HCT116 (cell line): ENCODE data around the gene FSHB. TPM values are rescaled to one million over a fixed set of nuclear protein-coding genes. Genes with fewer than 3 reads are reported as not detected.

Source experiments
- ATAC-seq: fragments of 200-7000 bp; cut with Tn5 transposase; 2 replicates; pipeline ENCODE4 v1.9.1; 2020; ENCODE audit warnings: mild to moderate bottlenecking, moderate library complexity
- BruUV-seq: library from RNA; stranded (reverse); fragments of 400-500 nt; replicated peaks from 2 replicates; lab custom pipeline; 2021; lab: Mats Ljungman, UMichigan
- CTCF ChIA-PET: fragments of 300-600 bp; sonication (Branson Sonifier 250); formaldehyde crosslinking; loops from one replicate; lab custom pipeline; 2021; ENCODE audit warnings: antibody characterized with exemption; lab: Charles Lee
- POLR2A ChIA-PET: fragments of 300-600, 350-600 bp; sonication (Branson Sonifier 250); formaldehyde crosslinking; loops from one replicate; lab custom pipeline; 2021; ENCODE audit warnings: antibody characterized with exemption; lab: Charles Lee
- RAD21 ChIA-PET, 2 experiments: fragments of 300-600 bp; sonication (Branson Sonifier 250); formaldehyde crosslinking; loops; one replicate each; lab custom pipeline; 2023; ENCODE audit warnings: low total read pairs in 2 of 2; ENCODE audit not compliant: uncharacterized antibody in 2 of 2, unreplicated experiment in 2 of 2, low non-redundant PET in 1 of 2; lab: Charles Lee
- DNase-seq: peaks from one replicate; pipeline ENCODE4 v3.0.0-alpha.2; 2010; ENCODE audit warnings: low read depth, low spot score
- H2AFZ ChIP-seq: fragments of 200-600 bp; shearing (Covaris generic), sonication (generic); 2 replicates; pipeline ENCODE4 v1.6.1; 2017; ENCODE audit warnings: low read depth, mixed run types, mixed read lengths, antibody characterized with exemption, low read length; ENCODE audit not compliant: poor library complexity, severe bottlenecking
- H3K27ac ChIP-seq: 2 replicates; pipeline ENCODE4 v1.5.1; 2012; ENCODE audit warnings: low read depth, low read length
- H3K27me3 ChIP-seq: fragments of 200-600 bp; sonication (generic); 2 replicates; pipeline ENCODE4 v1.6.1; 2016; ENCODE audit warnings: mixed run types, low read length, mixed read lengths; ENCODE audit not compliant: insufficient read depth
- H3K36me3 ChIP-seq, 2 experiments: fragments of 200-500 bp in 1 of 2; fragments of 200-600 bp in 1 of 2; sonication (Bioruptor generic) in 1 of 2; sonication (generic) in 1 of 2; 2 replicates each; pipeline versions ENCODE4 v1.5.1 to v1.6.1; 2014 to 2016; ENCODE audit warnings: low read length in 2 of 2, inconsistent platforms in 1 of 2, mixed read lengths in 1 of 2, mixed run types in 1 of 2; ENCODE audit not compliant: insufficient read depth in 2 of 2, control insufficient read depth in 1 of 2
- H3K4me1 ChIP-seq, 2 experiments: fragments of 200-600 bp in 1 of 2; sonication (generic) in 1 of 2; 2 replicates each; pipeline versions ENCODE4 v1.5.1 to v1.6.1; 2012 to 2017; ENCODE audit warnings: low read length in 2 of 2, inconsistent platforms in 1 of 2, mild to moderate bottlenecking in 1 of 2, mixed read lengths in 1 of 2, mixed run types in 1 of 2, moderate library complexity in 1 of 2; ENCODE audit not compliant: insufficient read depth in 2 of 2, control insufficient read depth in 1 of 2
- H3K4me2 ChIP-seq: fragments of 200-600 bp; sonication (generic); 2 replicates; pipeline ENCODE4 v1.6.1; 2017; ENCODE audit warnings: mixed run types, low read length, mixed read lengths
- H3K4me3 ChIP-seq, 2 experiments: fragments of 200-600 bp in 1 of 2; sonication (generic) in 1 of 2; replicated peaks in 1 of 2; 2 replicates each; pipeline ENCODE4 v1.5.1; 2011 to 2016; ENCODE audit warnings: low read length in 2 of 2, control low read depth in 1 of 2, low read depth in 1 of 2, mild to moderate bottlenecking in 1 of 2, mixed read lengths in 1 of 2, mixed run types in 1 of 2
- H3K79me2 ChIP-seq: fragments of 200-600 bp; sonication (generic); 2 replicates; pipeline ENCODE4 v1.6.1; 2017; ENCODE audit warnings: mild to moderate bottlenecking, mixed run types, low read length, moderate library complexity, mixed read lengths; ENCODE audit not compliant: insufficient read depth
- H3K9ac ChIP-seq: fragments of 200-600 bp; sonication (generic); 2 replicates; pipeline ENCODE4 v1.6.1; 2016; ENCODE audit warnings: low read length, mixed read lengths
- H3K9me2 ChIP-seq: fragments of 200-600 bp; sonication (generic), shearing (Covaris generic); 2 replicates; pipeline ENCODE4 v1.6.1; 2017; ENCODE audit warnings: mixed run types, mild to moderate bottlenecking, moderate library complexity; ENCODE audit not compliant: insufficient read depth
- H3K9me3 ChIP-seq, 2 experiments: fragments of 200-500 bp in 1 of 2; fragments of 200-600 bp in 1 of 2; sonication (Bioruptor generic) in 1 of 2; sonication (generic) in 1 of 2; 2 replicates each; pipeline ENCODE4 v1.6.1; 2014 to 2017; ENCODE audit warnings: low read length in 2 of 2, mixed read lengths in 2 of 2, inconsistent platforms in 1 of 2, low read depth in 1 of 2, mild to moderate bottlenecking in 1 of 2, mixed run types in 1 of 2, moderate library complexity in 1 of 2; ENCODE audit not compliant: control insufficient read depth in 1 of 2, insufficient read depth in 1 of 2
- H4K20me1 ChIP-seq: fragments of 200-600 bp; sonication (generic), shearing (Covaris generic); 2 replicates; pipeline ENCODE4 v1.6.1; 2017; ENCODE audit warnings: mixed run types, mild to moderate bottlenecking, moderate library complexity; ENCODE audit not compliant: insufficient read depth
- ATF3 ChIP-seq: IDR thresholded peaks from 2 replicates; pipeline ENCODE4 v1.6.1; 2012
- CBX3 ChIP-seq: IDR thresholded peaks from 2 replicates; pipeline ENCODE4 v1.6.1; 2012; ENCODE audit warnings: low read depth
- CEBPB ChIP-seq: IDR thresholded peaks from 2 replicates; pipeline ENCODE4 v1.6.1; 2012; ENCODE audit warnings: low read depth
- EZH2phosphoT487 ChIP-seq: fragments of 200-600 bp; IDR thresholded peaks from 2 replicates; pipeline ENCODE4 v1.6.1; 2018; ENCODE audit warnings: antibody characterized with exemption, borderline replicate concordance
- FOSL1 ChIP-seq: IDR thresholded peaks from 2 replicates; pipeline ENCODE4 v1.6.1; 2012; ENCODE audit warnings: low read depth
- JUND ChIP-seq: IDR thresholded peaks from 2 replicates; pipeline ENCODE4 v1.6.1; 2012
- POLR2A ChIP-seq: IDR thresholded peaks from 2 replicates; pipeline ENCODE4 v1.7.0; 2011; ENCODE audit warnings: borderline replicate concordance; ENCODE audit not compliant: insufficient read depth, insufficient read length; ENCODE audit errors: extremely low read depth
- SP1 ChIP-seq: IDR thresholded peaks from 2 replicates; pipeline ENCODE4 v1.6.1; 2012; ENCODE audit warnings: low read depth
- intact Hi-C: fragments of 100-400 bp; cut with micrococcal nuclease; formaldehyde crosslinking; loops from 2 replicates; pipeline ENCODE4 v1.10.0; 2022
- total RNA-seq: library from RNA; stranded (reverse); gene quantifications from one replicate; pipeline ENCODE4 v1.2.1, GENCODE V29; 2021; ENCODE audit not compliant: unreplicated experiment

Gene FSHB
- total RNA-seq, 1 experiment from 2014 or later: not detected

- TF ChIP-seq ATF3 (no peak), POLR2A (no peak), EZH2phosphoT487 (no peak), CEBPB (no peak), SP1 (no peak), CBX3 (no peak), FOSL1 (no peak), JUND (no peak)
Observed at GRCh38 chr11:30245621-30246020, 14.8 kb downstream of the FSHB start (continued).

GRCh38 chr11:30254307-30255298, 23.8 kb downstream of the FSHB start:
- ATAC-seq (no peak), DNase-seq (no peak)
- Histone ChIP-seq H3K36me3 (no peaks in the 10 kb centered on the region), H3K4me3 (no peak overlapping the region), H3K79me2 (no peaks in the 10 kb centered on the region), H3K4me2 (no peak overlapping the region), H4K20me1 (no peaks in the 10 kb centered on the region), H3K4me1 (no peaks in the 10 kb centered on the region), H3K9me2 (no peaks in the 10 kb centered on the region), H2AFZ (no peak overlapping the region), H3K9ac (no peak overlapping the region), H3K27me3 (peaks cover 24% of the 10 kb centered on the region), H3K27ac (no peak overlapping the region), H3K9me3 (no peaks in the 10 kb centered on the region)
- RAD21 ChIA-PET: no interaction called here
- no peak for TF ChIP-seq POLR2A
- no peak for TF ChIP-seq CBX3
- intact Hi-C loops: no loop called here
- CTCF ChIA-PET: interaction anchor here (1.4 kb wide), 1 partner anchor 14 kb away, joined by 4 read pairs; no protein-coding TSS in a partner anchor
- BruUV-seq: no TSS peak
- POLR2A ChIA-PET: no interaction called here
